H9 (cell line): ENCODE measurements around the gene ZMAT5. TPM values are rescaled to one million over a fixed set of nuclear protein-coding genes. Genes with fewer than 3 reads are reported as not detected.

ENCODE experiments used
- DNase-seq: peaks from one replicate; pipeline ENCODE4 v3.0.0-alpha.2; 2017
- H2AFZ ChIP-seq: one replicate; pipeline ENCODE4 v1.6.1; 2013; ENCODE audit warnings: mild to moderate bottlenecking, low read length, control low read depth, moderate library complexity
- H2AK5ac ChIP-seq: 2 replicates; pipeline ENCODE4 v1.6.1; 2013; ENCODE audit warnings: low read length, control low read depth, mixed read lengths; ENCODE audit not compliant: insufficient read length
- H2BK120ac ChIP-seq: one replicate; pipeline ENCODE4 v1.6.1; 2013; ENCODE audit warnings: low read depth, mild to moderate bottlenecking, low read length, control low read depth, inconsistent platforms; ENCODE audit not compliant: poor library complexity, severe bottlenecking
- H2BK12ac ChIP-seq: 2 replicates; pipeline ENCODE4 v1.6.1; 2013; ENCODE audit warnings: low read length, control low read depth, mixed read lengths, low read depth; ENCODE audit not compliant: insufficient read length
- H2BK15ac ChIP-seq: 2 replicates; pipeline ENCODE4 v1.6.1; 2013; ENCODE audit warnings: low read depth, low read length, control low read depth
- H2BK20ac ChIP-seq: one replicate; pipeline ENCODE4 v1.6.1; 2013; ENCODE audit warnings: low read depth, mild to moderate bottlenecking, low read length, control low read depth, inconsistent platforms; ENCODE audit not compliant: poor library complexity, severe bottlenecking
- H2BK5ac ChIP-seq: 2 replicates; pipeline ENCODE4 v1.6.1; 2013; ENCODE audit warnings: low read length, control low read depth, mixed read lengths; ENCODE audit not compliant: insufficient read length
- H3K14ac ChIP-seq: 2 replicates; pipeline ENCODE4 v1.6.1; 2013; ENCODE audit warnings: low read length, control low read depth; ENCODE audit not compliant: insufficient read depth
- H3K18ac ChIP-seq: 2 replicates; pipeline ENCODE4 v1.6.1; 2013; ENCODE audit warnings: low read depth, mild to moderate bottlenecking, mixed read lengths, low read length, control low read depth; ENCODE audit not compliant: insufficient read length
- H3K23ac ChIP-seq: 2 replicates; pipeline ENCODE4 v1.6.1; 2013; ENCODE audit warnings: low read length, control low read depth, mixed read lengths, low read depth; ENCODE audit not compliant: insufficient read length
- H3K23me2 ChIP-seq: 2 replicates; pipeline ENCODE4 v1.6.1; 2013; ENCODE audit warnings: low read depth, mild to moderate bottlenecking, mixed read lengths, low read length, control low read depth; ENCODE audit not compliant: insufficient read length, poor library complexity, severe bottlenecking
- H3K27ac ChIP-seq: 2 replicates; pipeline ENCODE4 v1.5.1; 2013; ENCODE audit warnings: low read length, control low read depth, mixed read lengths, low read depth; ENCODE audit not compliant: insufficient read length
- H3K27me3 ChIP-seq: 2 replicates; pipeline ENCODE4 v1.6.1; 2013; ENCODE audit warnings: low read length, control low read depth, inconsistent platforms; ENCODE audit not compliant: insufficient read depth
- H3K4ac ChIP-seq: 2 replicates; pipeline ENCODE4 v1.6.1; 2013; ENCODE audit warnings: low read depth, mild to moderate bottlenecking, control low read depth, inconsistent platforms, low read length, moderate library complexity
- H3K4me1 ChIP-seq: 2 replicates; pipeline ENCODE4 v1.6.1; 2013; ENCODE audit warnings: low read length, control low read depth, inconsistent platforms; ENCODE audit not compliant: insufficient read depth
- H3K4me2 ChIP-seq: 2 replicates; pipeline ENCODE4 v1.6.1; 2013; ENCODE audit warnings: low read length, control low read depth, mixed read lengths; ENCODE audit not compliant: insufficient read length, insufficient read depth
- H3K56ac ChIP-seq: 2 replicates; pipeline ENCODE4 v1.6.1; 2013; ENCODE audit warnings: low read depth, mild to moderate bottlenecking, mixed read lengths, low read length, control low read depth; ENCODE audit not compliant: insufficient read length
- H3K79me1 ChIP-seq: 2 replicates; pipeline ENCODE4 v1.6.1; 2013; ENCODE audit warnings: low read depth, mild to moderate bottlenecking, moderate library complexity, low read length, control low read depth, inconsistent platforms; ENCODE audit not compliant: insufficient read depth, poor library complexity, severe bottlenecking
- H3K79me2 ChIP-seq: 2 replicates; pipeline ENCODE4 v1.6.1; 2013; ENCODE audit warnings: low read length, control low read depth, inconsistent platforms; ENCODE audit not compliant: insufficient read depth
- H3K9ac ChIP-seq: 2 replicates; pipeline ENCODE4 v1.6.1; 2013; ENCODE audit warnings: low read length, control low read depth, mixed read lengths; ENCODE audit not compliant: insufficient read length; ENCODE audit errors: extremely low read depth
- H3K9me3 ChIP-seq: one replicate; pipeline ENCODE4 v1.6.1; 2013; ENCODE audit warnings: low read depth, low read length, inconsistent platforms; ENCODE audit not compliant: control insufficient read depth
- H3T11ph ChIP-seq: one replicate; pipeline ENCODE4 v1.6.1; 2013; ENCODE audit warnings: mild to moderate bottlenecking, low read length, control low read depth, inconsistent platforms
- H4K20me1 ChIP-seq: one replicate; pipeline ENCODE4 v1.6.1; 2013; ENCODE audit not compliant: control insufficient read depth, insufficient read length, insufficient read depth
- H4K5ac ChIP-seq: 2 replicates; pipeline ENCODE4 v1.6.1; 2013; ENCODE audit warnings: low read depth, mild to moderate bottlenecking, mixed read lengths, low read length, control low read depth; ENCODE audit not compliant: insufficient read length
- H4K8ac ChIP-seq: replicated peaks from 2 replicates; pipeline ENCODE4 v1.6.1; 2013; ENCODE audit warnings: low read length, control low read depth, mixed read lengths, low read depth; ENCODE audit not compliant: insufficient read length
- H4K91ac ChIP-seq: 2 replicates; pipeline ENCODE4 v1.6.1; 2013; ENCODE audit warnings: low read depth, mild to moderate bottlenecking, moderate library complexity, mixed read lengths, low read length, control low read depth; ENCODE audit not compliant: insufficient read length
- H3K27ac Mint-ChIP-seq, 3 experiments: 2 replicates in 2 of 3; 3 replicates in 1 of 3; pipeline ENCODE4 v1.8.0; 2020 to 2021; ENCODE audit warnings: mixed read lengths in 3 of 3, mild to moderate bottlenecking in 1 of 3, moderate library complexity in 1 of 3
- H3K27me3 Mint-ChIP-seq: 2 replicates; pipeline ENCODE4 v1.8.0; 2021; ENCODE audit warnings: low read depth, mild to moderate bottlenecking, moderate library complexity, mixed read lengths
- H3K36me3 Mint-ChIP-seq, 3 experiments: 2 replicates in 2 of 3; 3 replicates in 1 of 3; pipeline ENCODE4 v1.8.0; 2020 to 2021; ENCODE audit warnings: low read depth in 3 of 3, mixed read lengths in 3 of 3; ENCODE audit not compliant: insufficient read depth in 1 of 3
- H3K4me1 Mint-ChIP-seq, 2 experiments: 2 replicates each; pipeline ENCODE4 v1.8.0; 2020; ENCODE audit warnings: mixed read lengths in 2 of 2
- H3K4me3 Mint-ChIP-seq, 2 experiments: 2 replicates in 1 of 2; 3 replicates in 1 of 2; pipeline ENCODE4 v1.8.0; 2020 to 2021; ENCODE audit warnings: mild to moderate bottlenecking in 2 of 2, mixed read lengths in 2 of 2, moderate library complexity in 1 of 2
- H3K9me3 Mint-ChIP-seq, 2 experiments: 2 replicates in 1 of 2; 3 replicates in 1 of 2; pipeline ENCODE4 v1.8.0; 2020; ENCODE audit warnings: mild to moderate bottlenecking in 2 of 2, mixed read lengths in 2 of 2, moderate library complexity in 1 of 2
- WGBS: extraction: QIAGEN DNeasy Blood & Tissue Kit; methylation state at CpG from one replicate; pipeline ENCODE4 v1.1.7; 2013; ENCODE audit warnings: missing lambda C conversion rate, low lambda C conversion rate, mixed read lengths; ENCODE audit not compliant: insufficient read length; ENCODE audit errors: extremely low coverage; 5-methylcytosine and 5-hydroxymethylcytosine counted together
- total RNA-seq: library from RNA; stranded (reverse); gene quantifications from 2 replicates; pipeline ENCODE4 v1.2.1, GENCODE V29; 2021
- TF ChIP-seq, protein P1 (sequence below): fragments of 200-600 bp; sonication (generic); conservative IDR thresholded peaks from 3 replicates; pipeline ENCODE4 v1.8.0; 2021; ENCODE audit warnings: antibody characterized with exemption, mild to moderate bottlenecking

ZMAT5 gene
- total RNA-seq, 1 experiment from 2014 or later: 13.9 TPM

DNA sequence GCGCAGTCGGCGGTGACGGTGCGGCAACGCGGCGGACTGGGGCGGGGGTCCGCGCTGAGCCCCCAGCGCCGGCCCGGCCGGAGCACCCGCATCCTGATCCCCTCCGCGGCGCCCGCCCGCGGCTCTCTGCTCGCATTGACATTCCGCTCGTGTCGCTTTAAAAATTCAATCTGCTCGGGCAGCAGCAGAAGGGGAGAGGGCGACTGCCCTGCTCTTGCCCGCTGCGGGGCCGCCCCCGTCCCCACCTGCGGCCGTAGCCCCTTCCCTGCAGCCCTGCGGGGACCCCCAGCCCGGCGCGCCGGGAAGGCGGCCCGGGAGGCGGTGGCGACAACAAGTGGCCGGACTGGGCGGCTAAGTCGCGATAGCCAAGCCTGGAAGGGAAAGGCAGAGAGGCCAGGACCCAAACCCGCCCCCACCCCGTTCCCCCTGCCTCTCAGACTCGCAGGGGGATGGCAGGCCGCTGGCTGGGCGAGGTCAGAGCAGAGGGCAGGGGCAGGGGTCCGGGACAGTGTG lies 45.9 kb downstream of the ZMAT5 start:
- H3K9me3 ChIP-seq: no peaks in the 10 kb centered on the region
- H2BK5ac ChIP-seq: no peak overlapping the region
- H2BK15ac ChIP-seq: no peak overlapping the region
- no peak overlapping the region for H4K5ac ChIP-seq
- no peak overlapping the region for H3K18ac ChIP-seq
- H3K9ac ChIP-seq: no peak overlapping the region
- peak overlapping the region; percentile 27 to 51; a peak in 3 of 5 replicates for H3K4me3 Mint-ChIP-seq
- H3K27me3 Mint-ChIP-seq: peaks cover 91% of the 10 kb centered on the region
- H3K27ac ChIP-seq: no peak overlapping the region
- no peaks in the 10 kb centered on the region; a peak in 2 of 7 replicates for H3K36me3 Mint-ChIP-seq
- no peak overlapping the region for H4K8ac ChIP-seq
- peaks cover 4 to 15% of the 10 kb centered on the region in 2 experiments; a peak in 2 of 4 replicates for H3K4me1 Mint-ChIP-seq
- no peaks in the 10 kb centered on the region for H3K79me2 ChIP-seq
- no peak overlapping the region for H2BK120ac ChIP-seq
- H4K91ac ChIP-seq: no peak overlapping the region
- no CpG with 5 or more reads among the region's 53 CpGs for WGBS
- no peak overlapping the region for H3T11ph ChIP-seq
- peak overlapping the region; percentile 14 for H3K4me2 ChIP-seq
- peaks cover 24% of the 10 kb centered on the region; the same call in 1 of the 2 replicates for H3K27me3 ChIP-seq
- no peak overlapping the region for H2BK20ac ChIP-seq
- TF ChIP-seq, protein P1, sequence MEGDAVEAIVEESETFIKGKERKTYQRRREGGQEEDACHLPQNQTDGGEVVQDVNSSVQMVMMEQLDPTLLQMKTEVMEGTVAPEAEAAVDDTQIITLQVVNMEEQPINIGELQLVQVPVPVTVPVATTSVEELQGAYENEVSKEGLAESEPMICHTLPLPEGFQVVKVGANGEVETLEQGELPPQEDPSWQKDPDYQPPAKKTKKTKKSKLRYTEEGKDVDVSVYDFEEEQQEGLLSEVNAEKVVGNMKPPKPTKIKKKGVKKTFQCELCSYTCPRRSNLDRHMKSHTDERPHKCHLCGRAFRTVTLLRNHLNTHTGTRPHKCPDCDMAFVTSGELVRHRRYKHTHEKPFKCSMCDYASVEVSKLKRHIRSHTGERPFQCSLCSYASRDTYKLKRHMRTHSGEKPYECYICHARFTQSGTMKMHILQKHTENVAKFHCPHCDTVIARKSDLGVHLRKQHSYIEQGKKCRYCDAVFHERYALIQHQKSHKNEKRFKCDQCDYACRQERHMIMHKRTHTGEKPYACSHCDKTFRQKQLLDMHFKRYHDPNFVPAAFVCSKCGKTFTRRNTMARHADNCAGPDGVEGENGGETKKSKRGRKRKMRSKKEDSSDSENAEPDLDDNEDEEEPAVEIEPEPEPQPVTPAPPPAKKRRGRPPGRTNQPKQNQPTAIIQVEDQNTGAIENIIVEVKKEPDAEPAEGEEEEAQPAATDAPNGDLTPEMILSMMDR: no peak
- no peaks in the 10 kb centered on the region for H4K20me1 ChIP-seq
- H3K9me3 Mint-ChIP-seq: no peaks in the 10 kb centered on the region; a peak in 1 of 5 replicates
- no peak overlapping the region for H2AFZ ChIP-seq
- H3K79me1 ChIP-seq: no peaks in the 10 kb centered on the region
- no peak overlapping the region for H3K4ac ChIP-seq
- no peak for DNase-seq
- H3K4me1 ChIP-seq: no peaks in the 10 kb centered on the region
- no peak overlapping the region for H3K56ac ChIP-seq
- no peak overlapping the region for H3K27ac Mint-ChIP-seq
- H3K23ac ChIP-seq: no peak overlapping the region
- no peak overlapping the region; the same call in 1 of the 2 replicates for H3K14ac ChIP-seq
- H3K23me2 ChIP-seq: peaks cover 4% of the 10 kb centered on the region
- H2AK5ac ChIP-seq: no peak overlapping the region
- no peak overlapping the region for H2BK12ac ChIP-seq
